GM23248 (cell line): Measurements from ENCODE around the gene GIN1.

Source experiments
- EZH2 ChIP-seq: fragments of 200-600 bp; sonication (generic); IDR thresholded peaks from 2 replicates; pipeline ENCODE4 v1.6.1; 2018; ENCODE audit warnings: antibody characterized with exemption, mild to moderate bottlenecking; ENCODE audit not compliant: insufficient read depth, poor library complexity, severe bottlenecking
- EZH2phosphoT487 ChIP-seq: fragments of 200-600 bp; sonication (generic); IDR thresholded peaks from 2 replicates; pipeline ENCODE4 v1.6.1; 2018; ENCODE audit warnings: antibody characterized with exemption, moderate library complexity, mild to moderate bottlenecking, low read depth; ENCODE audit not compliant: insufficient read depth

DNA sequence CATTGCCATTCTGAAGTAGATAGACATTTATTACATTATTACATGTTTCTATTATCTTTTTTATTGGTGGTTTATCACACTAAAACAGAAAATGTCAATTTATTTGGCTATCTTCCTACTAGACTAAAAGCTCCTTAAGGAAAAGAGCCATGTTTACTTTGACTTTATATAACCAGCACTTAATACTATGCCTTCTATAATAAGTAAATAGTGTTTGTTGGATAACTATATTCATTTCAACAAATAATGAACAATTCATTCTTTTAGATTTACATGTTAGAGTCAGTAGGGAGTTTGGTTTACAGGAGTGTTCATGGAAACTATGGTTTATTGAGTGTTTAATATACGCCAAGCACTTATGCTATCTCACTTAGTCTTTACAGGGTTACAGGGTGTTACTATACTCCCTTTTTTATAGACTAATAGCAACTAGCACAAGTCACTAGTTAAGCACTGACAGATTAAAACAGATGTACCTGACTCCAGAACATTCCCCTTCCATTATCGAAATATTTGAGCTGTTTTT, 7.4 kb upstream of the GIN1 start:
- TF ChIP-seq EZH2 (no peak), EZH2phosphoT487 (no peak)
